AG09309 (cell line): ENCODE measurements around the gene EYS.

Experiments used
- DNase-seq: peaks from one replicate; pipeline ENCODE4 v3.0.0-alpha.2; 2010; ENCODE audit warnings: low read depth
- H3K4me3 ChIP-seq: 2 replicates; pipeline ENCODE4 v1.5.1; 2011; ENCODE audit warnings: mild to moderate bottlenecking, low read depth, low read length, moderate library complexity; ENCODE audit not compliant: control insufficient read depth
- CTCF ChIP-seq: IDR thresholded peaks from 2 replicates; pipeline ENCODE4 v1.5.1; 2011; ENCODE audit warnings: mild to moderate bottlenecking, low read depth, low read length, inconsistent platforms; ENCODE audit not compliant: insufficient read depth, control insufficient read depth; ENCODE audit errors: missing control alignments

EYS gene

GRCh38 chr6:63795826-63796225, 1911.2 kb downstream of the EYS start:
- no peak for DNase-seq
- TF ChIP-seq CTCF = no peak
- no peak overlapping the region for H3K4me3 ChIP-seq

DNA sequence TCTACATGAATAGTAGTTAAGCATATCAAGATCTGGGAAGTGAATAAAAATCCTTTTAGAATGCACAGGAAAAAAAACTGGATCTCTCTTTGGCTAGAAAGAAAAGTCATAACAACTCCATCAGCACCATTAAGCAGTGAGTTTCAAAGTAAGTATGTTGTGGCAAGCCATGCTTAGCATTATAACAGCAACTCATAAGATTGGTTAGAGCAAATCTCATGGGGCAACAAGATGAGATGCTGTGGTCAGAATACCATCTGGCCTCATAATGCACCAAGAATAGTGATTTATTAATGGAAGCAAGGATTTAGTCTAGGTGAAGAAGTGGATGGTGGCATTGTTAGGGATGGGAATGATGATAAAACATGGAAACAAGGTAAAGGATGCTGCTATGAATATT, 1912.0 kb downstream of the EYS start:
- DNase-seq = no peak
- no peak overlapping the region for H3K4me3 ChIP-seq
- no peak for TF ChIP-seq CTCF

DNA sequence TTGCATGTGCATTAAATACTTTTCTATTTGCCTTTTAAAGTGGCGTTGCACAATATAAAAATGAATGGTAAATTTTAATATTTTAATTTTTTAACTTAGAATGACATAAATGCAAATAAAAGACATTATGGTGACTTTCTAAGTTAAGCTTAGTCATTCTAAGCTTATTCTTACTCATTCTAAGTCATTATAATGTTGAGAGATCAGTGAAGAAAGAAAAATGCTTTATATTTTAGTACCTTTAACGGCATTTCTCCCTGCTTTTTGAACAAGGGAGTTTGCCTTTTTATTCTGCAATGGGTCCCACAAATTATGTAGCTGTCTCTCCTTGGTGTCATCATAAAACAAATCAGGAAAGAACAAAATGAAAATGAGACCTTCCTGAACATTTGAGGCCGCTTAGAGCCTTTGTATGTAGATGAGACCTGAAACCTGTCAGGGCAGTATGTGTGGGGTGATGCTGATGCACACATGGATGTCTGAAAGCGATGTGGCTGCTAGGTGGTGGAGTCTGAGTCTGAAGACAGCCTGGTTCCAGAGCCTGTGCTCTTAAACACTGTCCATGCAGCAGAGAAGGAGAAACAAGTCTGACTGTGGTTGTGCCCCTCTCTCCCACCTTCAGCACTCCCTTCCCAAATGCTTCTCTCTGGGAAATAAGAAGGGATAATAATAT, 1913.4 kb downstream of the EYS start:
- TF ChIP-seq CTCF = no peak
- no peak overlapping the region for H3K4me3 ChIP-seq
- DNase-seq = no peak

DNA sequence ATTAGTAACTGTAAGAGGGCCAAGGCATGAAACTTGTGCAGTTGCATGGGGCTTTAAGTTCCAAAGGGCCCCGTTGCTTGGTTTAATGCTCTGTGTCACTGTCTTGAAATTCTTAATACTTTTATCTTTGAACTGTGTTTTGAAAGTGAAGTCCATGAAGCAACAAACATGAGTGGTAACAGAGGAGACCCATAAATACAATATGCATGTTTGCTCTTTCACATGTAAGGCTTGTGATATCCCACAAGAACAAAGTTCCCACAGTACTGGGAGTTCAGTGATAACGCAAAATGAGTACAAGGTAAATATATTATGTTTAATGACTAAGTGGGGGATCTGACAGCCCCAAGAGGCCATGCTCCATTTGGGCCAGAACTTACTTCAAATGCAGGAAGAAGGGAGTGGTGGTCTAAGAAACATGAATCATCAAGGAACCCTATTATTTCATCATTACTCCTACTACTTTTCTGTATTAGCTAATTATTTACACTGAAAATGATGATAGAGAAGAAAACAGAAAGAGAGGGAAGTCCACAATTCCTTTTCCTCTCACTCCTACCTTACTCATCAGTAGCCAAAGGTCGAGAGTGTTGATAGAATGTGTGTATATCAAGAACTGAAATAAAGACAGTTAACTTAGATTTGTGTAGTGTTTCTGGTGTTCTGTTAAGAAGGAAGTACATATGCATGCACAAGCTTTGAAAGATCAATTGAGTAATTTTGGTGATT, 1914.1 kb downstream of the EYS start:
- no peak for TF ChIP-seq CTCF
- DNase-seq = no peak
- H3K4me3 ChIP-seq = no peak overlapping the region

DNA sequence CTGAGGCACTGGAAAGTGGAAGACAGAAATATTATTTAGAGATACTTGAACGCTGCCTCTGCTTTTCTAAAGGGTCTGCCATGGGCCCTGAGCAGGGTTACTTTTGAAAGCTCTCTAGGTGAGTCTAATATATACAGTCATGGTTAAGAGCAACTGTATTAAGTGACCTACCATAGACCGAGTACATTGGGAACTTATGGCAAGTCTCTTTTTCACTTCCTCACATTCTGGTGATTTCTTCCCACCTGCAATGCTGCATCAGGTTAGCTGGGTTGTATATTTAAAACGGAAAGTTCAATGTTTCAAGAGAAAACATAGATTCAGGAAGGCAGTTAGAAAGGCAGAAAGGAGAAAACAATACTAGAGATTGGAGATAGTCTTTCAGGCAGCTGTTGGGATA, 1916.7 kb downstream of the EYS start:
- no peak for TF ChIP-seq CTCF
- no peak overlapping the region for H3K4me3 ChIP-seq
- no peak for DNase-seq

- TF ChIP-seq CTCF = no peak
- DNase-seq = no peak
- no peak overlapping the region for H3K4me3 ChIP-seq
Measured at GRCh38 chr6:63789699-63790098, 1917.3 kb downstream of the EYS start.

DNA sequence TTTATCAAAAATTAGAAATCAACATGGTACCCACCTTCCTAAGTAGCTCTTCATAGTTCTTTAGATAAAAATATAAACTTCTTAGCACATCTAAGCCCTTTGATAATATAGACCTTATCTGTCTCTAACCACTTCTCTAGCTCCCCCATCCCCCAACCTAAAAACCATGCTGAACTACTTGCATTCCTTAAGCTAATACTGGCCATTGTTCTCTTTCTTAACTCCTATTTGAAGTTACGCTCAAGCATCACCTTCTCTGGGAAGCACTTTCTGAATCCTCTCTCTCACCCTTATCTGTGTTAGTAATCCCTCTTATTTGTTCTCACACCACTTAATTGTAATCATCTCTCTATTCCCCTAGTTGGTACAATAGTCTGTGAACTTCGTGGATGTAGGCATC, 1918.5 kb downstream of the EYS start:
- no peak for TF ChIP-seq CTCF
- DNase-seq = no peak
- H3K4me3 ChIP-seq = no peak overlapping the region
